ENCODE data around the gene VMA21. TPM values are rescaled to one million over a fixed set of nuclear protein-coding genes. Genes with fewer than 3 reads are reported as not detected.

VMA21 gene
- total and polyA plus RNA-seq, 10 of the 15 experiments (the other 5 are each of a cell fraction or from before 2014, with no cell fraction given) = 12.9 to 53.6 (median 41.5) TPM

GRCh38 chrX:151396825-151397740 is at the start of gene VMA21 (continued):
- TF ChIP-seq, protein P1, sequence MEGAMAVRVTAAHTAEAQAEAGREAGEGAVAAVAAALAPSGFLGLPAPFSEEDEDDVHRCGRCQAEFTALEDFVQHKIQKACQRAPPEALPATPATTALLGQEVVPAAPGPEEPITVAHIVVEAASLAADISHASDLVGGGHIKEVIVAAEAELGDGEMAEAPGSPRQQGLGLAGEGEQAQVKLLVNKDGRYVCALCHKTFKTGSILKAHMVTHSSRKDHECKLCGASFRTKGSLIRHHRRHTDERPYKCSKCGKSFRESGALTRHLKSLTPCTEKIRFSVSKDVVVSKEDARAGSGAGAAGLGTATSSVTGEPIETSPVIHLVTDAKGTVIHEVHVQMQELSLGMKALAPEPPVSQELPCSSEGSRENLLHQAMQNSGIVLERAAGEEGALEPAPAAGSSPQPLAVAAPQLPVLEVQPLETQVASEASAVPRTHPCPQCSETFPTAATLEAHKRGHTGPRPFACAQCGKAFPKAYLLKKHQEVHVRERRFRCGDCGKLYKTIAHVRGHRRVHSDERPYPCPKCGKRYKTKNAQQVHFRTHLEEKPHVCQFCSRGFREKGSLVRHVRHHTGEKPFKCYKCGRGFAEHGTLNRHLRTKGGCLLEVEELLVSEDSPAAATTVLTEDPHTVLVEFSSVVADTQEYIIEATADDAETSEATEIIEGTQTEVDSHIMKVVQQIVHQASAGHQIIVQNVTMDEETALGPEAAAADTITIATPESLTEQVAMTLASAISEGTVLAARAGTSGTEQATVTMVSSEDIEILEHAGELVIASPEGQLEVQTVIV (IDR thresholded peaks at IDR 0.05; ENCODE audit: borderline replicate concordance, partially characterized antibody) = no peak
- TF ChIP-seq BCLAF1 (IDR thresholded peaks at IDR 0.05) = no peak
- TF ChIP-seq KAT2A (conservative IDR thresholded peaks at IDR 0.05; ENCODE audit: control insufficient read depth, low read depth, low read length) = no peak
- TF ChIP-seq CREB1 (IDR thresholded peaks at IDR 0.05; ENCODE audit: low read depth) = peak; percentile 43; the same call in 1 of the 2 replicates
- no peak for TF ChIP-seq TCF7 (IDR thresholded peaks at IDR 0.05; ENCODE audit: borderline replicate concordance)
- 0 out of 2 replicates have a peak, but pooled peaks have one; percentile 34 for TF ChIP-seq RB1 (IDR thresholded peaks at IDR 0.05; ENCODE audit: borderline replicate concordance)
- TF ChIP-seq NRF1 (conservative IDR thresholded peaks at IDR 0.05; ENCODE audit: low read depth, low read length) = peak; percentile 52
- TF ChIP-seq BHLHE40 (IDR thresholded peaks at IDR 0.05; ENCODE audit: borderline replicate concordance in 1 of 2, low read depth in 2 of 2, low read length in 1 of 2) = peak; percentile 86 to 97
- TF ChIP-seq USF2 (IDR thresholded peaks at IDR 0.05; ENCODE audit: borderline replicate concordance, low read depth, low read length) = no peak; the same call in 1 of the 2 replicates
- no peak for TF ChIP-seq ZBED1 (IDR thresholded peaks at IDR 0.05; ENCODE audit: borderline replicate concordance)
- no peak for TF ChIP-seq STAT1 (conservative IDR thresholded peaks at IDR 0.05)
- TF ChIP-seq SUPT20H (IDR thresholded peaks at IDR 0.05; ENCODE audit: borderline replicate concordance, control insufficient read depth, low read depth, low read length) = no peak
- no peak for TF ChIP-seq RELA (IDR thresholded peaks at IDR 0.05; ENCODE audit: borderline replicate concordance, partially characterized antibody)
- peak; percentile 37 for TF ChIP-seq KLF5 (IDR thresholded peaks at IDR 0.05; ENCODE audit: partially characterized antibody)
- no peak for TF ChIP-seq CHD2 (IDR thresholded peaks at IDR 0.05; ENCODE audit: borderline replicate concordance, low read depth, low read length)
- TF ChIP-seq SIX5 (IDR thresholded peaks at IDR 0.05; ENCODE audit: low read depth, low read length, severe bottlenecking) = no peak
- no peak for TF ChIP-seq ZNF24 (IDR thresholded peaks at IDR 0.05)
- TF ChIP-seq, protein P2, sequence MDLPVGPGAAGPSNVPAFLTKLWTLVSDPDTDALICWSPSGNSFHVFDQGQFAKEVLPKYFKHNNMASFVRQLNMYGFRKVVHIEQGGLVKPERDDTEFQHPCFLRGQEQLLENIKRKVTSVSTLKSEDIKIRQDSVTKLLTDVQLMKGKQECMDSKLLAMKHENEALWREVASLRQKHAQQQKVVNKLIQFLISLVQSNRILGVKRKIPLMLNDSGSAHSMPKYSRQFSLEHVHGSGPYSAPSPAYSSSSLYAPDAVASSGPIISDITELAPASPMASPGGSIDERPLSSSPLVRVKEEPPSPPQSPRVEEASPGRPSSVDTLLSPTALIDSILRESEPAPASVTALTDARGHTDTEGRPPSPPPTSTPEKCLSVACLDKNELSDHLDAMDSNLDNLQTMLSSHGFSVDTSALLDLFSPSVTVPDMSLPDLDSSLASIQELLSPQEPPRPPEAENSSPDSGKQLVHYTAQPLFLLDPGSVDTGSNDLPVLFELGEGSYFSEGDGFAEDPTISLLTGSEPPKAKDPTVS (IDR thresholded peaks at IDR 0.05; ENCODE audit: low read depth, low read length) = no peak
- no peak for TF ChIP-seq RAD51 (IDR thresholded peaks at IDR 0.05)
- no peak for TF ChIP-seq SMAD1 (IDR thresholded peaks at IDR 0.05; ENCODE audit: low read depth, partially characterized antibody)
- 0 out of 2 replicates have a peak, but pooled peaks have one; percentile 33 for TF ChIP-seq HCFC1 (IDR thresholded peaks at IDR 0.05; ENCODE audit: low read length)
- TF ChIP-seq CREM (IDR thresholded peaks at IDR 0.05; ENCODE audit: low read depth) = no peak; the same call in 1 of the 2 replicates

Data from GM12878 (cell line).